Nephron progenitor cell (in vitro differentiated cells): Measurements from ENCODE around the gene FCRL6.

Source experiments
- DNase-seq: peaks from one replicate; pipeline ENCODE4 v3.0.0; 2021
- H3K27ac Mint-ChIP-seq: 2 replicates; pipeline ENCODE4 v1.8.0; 2021; ENCODE audit warnings: mild to moderate bottlenecking, moderate library complexity, mixed read lengths
- H3K27me3 Mint-ChIP-seq: 2 replicates; pipeline ENCODE4 v1.8.0; 2021; ENCODE audit warnings: mild to moderate bottlenecking, low read depth, mixed read lengths; ENCODE audit not compliant: poor library complexity
- H3K36me3 Mint-ChIP-seq: 2 replicates; pipeline ENCODE4 v1.8.0; 2021; ENCODE audit warnings: low read depth, mixed read lengths
- H3K4me1 Mint-ChIP-seq: 2 replicates; pipeline ENCODE4 v1.8.0; 2021; ENCODE audit warnings: mixed read lengths
- H3K4me3 Mint-ChIP-seq: 2 replicates; pipeline ENCODE4 v1.8.0; 2021; ENCODE audit warnings: mild to moderate bottlenecking, moderate library complexity, mixed read lengths
- H3K9me3 Mint-ChIP-seq: 2 replicates; pipeline ENCODE4 v1.8.0; 2021; ENCODE audit warnings: mild to moderate bottlenecking, moderate library complexity, mixed read lengths
- TF ChIP-seq, protein P1 (sequence below): fragments of 200-600 bp; sonication (generic); IDR thresholded peaks from 2 replicates; pipeline ENCODE4 v1.5.0; 2021; ENCODE audit warnings: antibody characterized with exemption

Gene FCRL6

DNA sequence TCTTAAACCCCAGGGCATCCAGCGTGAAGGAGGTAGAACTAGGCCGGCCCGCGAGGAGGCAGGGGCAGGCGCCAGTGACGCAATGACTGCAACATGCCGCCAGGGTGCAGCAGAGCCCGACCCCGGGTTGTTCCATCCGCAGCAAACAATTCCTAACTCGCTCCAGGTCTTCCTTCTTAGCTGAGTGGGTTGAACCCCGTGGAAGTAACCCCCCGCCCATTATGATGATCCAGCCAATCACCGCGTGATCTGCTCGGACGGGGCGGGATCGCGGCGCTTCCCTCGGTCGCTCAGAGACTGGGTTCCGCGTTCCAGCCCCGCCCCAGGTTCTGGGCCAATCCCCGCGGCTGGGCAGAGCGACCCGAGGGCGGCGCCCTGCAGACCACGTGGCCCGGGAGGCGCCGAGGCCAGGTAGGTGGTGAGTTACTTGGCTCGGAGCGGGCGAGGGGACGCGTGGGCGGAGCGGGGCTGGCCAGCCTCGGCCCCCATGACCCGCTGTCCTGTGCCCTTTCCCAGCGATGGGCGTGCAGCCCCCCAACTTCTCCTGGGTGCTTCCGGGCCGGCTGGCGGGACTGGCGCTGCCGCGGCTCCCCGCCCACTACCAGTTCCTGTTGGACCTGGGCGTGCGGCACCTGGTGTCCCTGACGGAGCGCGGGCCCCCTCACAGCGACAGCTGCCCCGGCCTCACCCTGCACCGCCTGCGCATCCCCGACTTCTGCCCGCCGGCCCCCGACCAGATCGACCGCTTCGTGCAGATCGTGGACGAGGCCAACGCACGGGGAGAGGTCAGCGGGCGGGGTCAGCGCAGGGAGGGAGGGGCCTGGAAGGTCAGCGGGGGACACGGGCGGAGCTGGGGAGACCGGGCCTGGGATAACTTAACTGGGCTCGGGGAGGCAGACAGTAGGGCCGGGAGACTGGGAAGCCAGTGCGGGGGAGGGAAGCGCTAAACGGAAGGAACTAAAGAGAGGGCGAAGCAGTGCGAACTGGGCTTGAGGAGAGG lies 21.3 kb upstream of the FCRL6 start, which contains the start of gene DUSP23:
DUSP23 (plus strand) TSS at position 380 of the 1,000 bp plus-strand sequence; CDS start at position 519, 139 bp downstream.
- DNase-seq, result peak; percentile 96
- peaks cover 24% of the 10 kb centered on the region for H3K27me3 Mint-ChIP-seq
- H3K4me3 Mint-ChIP-seq, result peak within 1 kb of the TSS; percentile 81
- no peak within 1 kb of the TSS for H3K27ac Mint-ChIP-seq
- H3K4me1 Mint-ChIP-seq, result peaks cover 17% of the 10 kb centered on the region
- TF ChIP-seq, protein P1, sequence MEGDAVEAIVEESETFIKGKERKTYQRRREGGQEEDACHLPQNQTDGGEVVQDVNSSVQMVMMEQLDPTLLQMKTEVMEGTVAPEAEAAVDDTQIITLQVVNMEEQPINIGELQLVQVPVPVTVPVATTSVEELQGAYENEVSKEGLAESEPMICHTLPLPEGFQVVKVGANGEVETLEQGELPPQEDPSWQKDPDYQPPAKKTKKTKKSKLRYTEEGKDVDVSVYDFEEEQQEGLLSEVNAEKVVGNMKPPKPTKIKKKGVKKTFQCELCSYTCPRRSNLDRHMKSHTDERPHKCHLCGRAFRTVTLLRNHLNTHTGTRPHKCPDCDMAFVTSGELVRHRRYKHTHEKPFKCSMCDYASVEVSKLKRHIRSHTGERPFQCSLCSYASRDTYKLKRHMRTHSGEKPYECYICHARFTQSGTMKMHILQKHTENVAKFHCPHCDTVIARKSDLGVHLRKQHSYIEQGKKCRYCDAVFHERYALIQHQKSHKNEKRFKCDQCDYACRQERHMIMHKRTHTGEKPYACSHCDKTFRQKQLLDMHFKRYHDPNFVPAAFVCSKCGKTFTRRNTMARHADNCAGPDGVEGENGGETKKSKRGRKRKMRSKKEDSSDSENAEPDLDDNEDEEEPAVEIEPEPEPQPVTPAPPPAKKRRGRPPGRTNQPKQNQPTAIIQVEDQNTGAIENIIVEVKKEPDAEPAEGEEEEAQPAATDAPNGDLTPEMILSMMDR, result peak; percentile 88
- H3K36me3 Mint-ChIP-seq, result no peaks in the 10 kb centered on the region
- no peaks in the 10 kb centered on the region for H3K9me3 Mint-ChIP-seq

DNA sequence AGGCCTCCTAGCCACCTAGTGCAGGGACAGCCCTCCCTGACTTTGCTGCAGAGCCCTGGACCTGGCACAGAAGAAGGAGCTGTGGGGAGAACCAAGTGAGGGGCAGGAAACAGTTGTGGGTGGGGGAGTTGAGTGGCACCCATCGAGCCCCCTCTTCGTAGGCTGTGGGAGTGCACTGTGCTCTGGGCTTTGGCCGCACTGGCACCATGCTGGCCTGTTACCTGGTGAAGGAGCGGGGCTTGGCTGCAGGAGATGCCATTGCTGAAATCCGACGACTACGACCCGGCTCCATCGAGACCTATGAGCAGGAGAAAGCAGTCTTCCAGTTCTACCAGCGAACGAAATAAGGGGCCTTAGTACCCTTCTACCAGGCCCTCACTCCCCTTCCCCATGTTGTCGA lies 20.2 kb upstream of the FCRL6 start:
- Mint-ChIP-seq H3K27ac (no peak overlapping the region), H3K4me1 (peaks cover 17% of the 10 kb centered on the region), H3K9me3 (no peaks in the 10 kb centered on the region), H3K27me3 (peaks cover 27% of the 10 kb centered on the region), H3K4me3 (no peak overlapping the region), H3K36me3 (no peaks in the 10 kb centered on the region)
- TF ChIP-seq, protein P1, result no peak
- DNase-seq, result no peak

DNA sequence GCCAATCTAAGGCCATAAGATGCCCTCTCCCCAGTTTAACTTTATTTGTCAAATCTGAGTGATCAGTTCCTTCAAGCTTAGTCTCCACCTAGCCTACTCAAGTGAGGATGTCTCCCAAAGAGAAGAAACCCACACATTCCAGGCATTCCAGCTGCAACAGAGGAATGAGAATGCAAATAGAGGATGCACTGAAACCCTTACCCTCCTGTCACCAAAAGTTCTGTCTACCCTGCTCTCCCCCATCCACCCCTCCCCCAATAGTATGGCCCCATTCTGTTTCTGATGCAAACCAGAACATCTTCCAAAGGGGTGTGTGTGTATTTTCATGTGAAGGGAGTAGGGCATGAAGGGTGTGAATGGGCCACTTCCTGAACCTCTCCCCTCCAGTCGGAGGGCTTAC lies 18.4 kb upstream of the FCRL6 start:
- H3K4me3 Mint-ChIP-seq, result no peak overlapping the region
- TF ChIP-seq, protein P1, result no peak
- H3K36me3 Mint-ChIP-seq, result no peaks in the 10 kb centered on the region
- no peak overlapping the region for H3K27ac Mint-ChIP-seq
- peaks cover 17% of the 10 kb centered on the region for H3K4me1 Mint-ChIP-seq
- peaks cover 24% of the 10 kb centered on the region for H3K27me3 Mint-ChIP-seq
- H3K9me3 Mint-ChIP-seq, result no peaks in the 10 kb centered on the region
- no peak for DNase-seq

DNA sequence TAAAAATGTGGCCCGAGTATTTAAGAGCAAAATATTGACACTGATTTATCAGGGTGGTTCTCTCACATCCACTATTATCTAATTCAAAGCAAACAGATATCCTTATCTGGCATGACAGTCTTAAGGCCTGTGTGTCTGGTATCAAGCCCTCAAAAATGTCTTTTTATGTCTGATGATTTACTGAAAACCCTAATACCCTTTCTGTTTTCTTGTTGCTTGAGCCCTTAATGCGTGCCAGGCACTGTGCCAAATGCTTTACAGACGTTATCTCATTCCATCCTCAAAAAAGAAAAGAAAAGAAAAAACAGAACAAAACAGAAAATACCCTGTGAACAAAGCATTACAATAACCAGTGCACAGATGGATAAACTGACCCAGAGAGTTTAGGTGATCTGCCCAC lies 15.7 kb upstream of the FCRL6 start:
- no peaks in the 10 kb centered on the region for H3K36me3 Mint-ChIP-seq
- H3K4me1 Mint-ChIP-seq, result peaks cover 2% of the 10 kb centered on the region
- no peak overlapping the region for H3K27ac Mint-ChIP-seq
- TF ChIP-seq, protein P1, result no peak
- no peak for DNase-seq
- H3K27me3 Mint-ChIP-seq, result peaks cover 29% of the 10 kb centered on the region
- H3K9me3 Mint-ChIP-seq, result no peaks in the 10 kb centered on the region
- no peak overlapping the region for H3K4me3 Mint-ChIP-seq

DNA sequence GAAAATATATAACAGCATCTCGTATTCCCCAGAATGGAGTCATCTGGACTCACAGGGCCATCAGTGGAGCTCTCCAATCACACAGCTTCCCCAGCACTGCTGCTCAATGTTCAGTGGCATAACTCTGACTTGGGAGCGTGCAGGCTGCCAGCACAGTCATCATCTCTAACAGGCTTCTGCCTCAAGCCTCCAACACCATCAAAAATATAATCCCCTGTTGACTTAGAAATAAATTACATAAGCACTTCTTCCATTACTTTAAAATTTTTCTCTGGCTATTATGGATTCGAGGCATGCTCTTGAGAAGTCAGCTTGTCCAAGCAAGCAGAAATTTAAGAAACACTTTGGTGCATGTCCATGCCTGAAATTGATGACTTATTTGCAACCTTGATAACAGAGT lies 15.2 kb upstream of the FCRL6 start:
- H3K9me3 Mint-ChIP-seq, result no peaks in the 10 kb centered on the region
- TF ChIP-seq, protein P1, result no peak
- H3K4me1 Mint-ChIP-seq, result no peaks in the 10 kb centered on the region
- no peaks in the 10 kb centered on the region for H3K36me3 Mint-ChIP-seq
- no peak overlapping the region for H3K27ac Mint-ChIP-seq
- peaks cover 33% of the 10 kb centered on the region for H3K27me3 Mint-ChIP-seq
- H3K4me3 Mint-ChIP-seq, result no peak overlapping the region
- DNase-seq, result no peak
